HUES6 (cell line): ENCODE data around the gene ANAPC2.
A peak's percentile ranks its signal among the peaks of the same experiment; 100 is the strongest.

ENCODE experiments used
- H3K27ac ChIP-seq: 2 replicates; pipeline ENCODE4 v1.7.0; 2013; ENCODE audit warnings: low read depth, mild to moderate bottlenecking, low read length, inconsistent platforms
- H3K27me3 ChIP-seq: 2 replicates; pipeline ENCODE4 v1.6.1; 2013; ENCODE audit warnings: low read length; ENCODE audit not compliant: control insufficient read depth, insufficient read depth
- H3K36me3 ChIP-seq: 2 replicates; pipeline ENCODE4 v1.6.1; 2013; ENCODE audit warnings: low read length; ENCODE audit not compliant: control insufficient read depth, insufficient read depth
- H3K4me1 ChIP-seq: 2 replicates; pipeline ENCODE4 v1.6.1; 2013; ENCODE audit warnings: low read length; ENCODE audit not compliant: control insufficient read depth, insufficient read depth
- H3K4me3 ChIP-seq: 2 replicates; pipeline ENCODE4 v1.5.1; 2013; ENCODE audit warnings: low read depth, low read length
- H3K9ac ChIP-seq: one replicate; pipeline ENCODE4 v1.6.1; 2013; ENCODE audit warnings: mild to moderate bottlenecking, low read length
- H3K9me3 ChIP-seq: 2 replicates; pipeline ENCODE4 v1.6.1; 2013; ENCODE audit warnings: low read depth, low read length; ENCODE audit not compliant: control insufficient read depth, insufficient read depth

Gene ANAPC2

GRCh38 chr9:137167747-137168572 is 20.4 kb downstream of the ANAPC2 start:
- H3K27ac ChIP-seq, result no peak overlapping the region
- H3K27me3 ChIP-seq, result peaks cover 100% of the 10 kb centered on the region
- no peaks in the 10 kb centered on the region for H3K9me3 ChIP-seq
- no peaks in the 10 kb centered on the region for H3K36me3 ChIP-seq
- H3K9ac ChIP-seq, result no peak overlapping the region
- H3K4me1 ChIP-seq, result peaks cover 8% of the 10 kb centered on the region
- H3K4me3 ChIP-seq, result peak overlapping the region; percentile 63

GRCh38 chr9:137167277-137167746 is 21.0 kb downstream of the ANAPC2 start:
- peaks cover 8% of the 10 kb centered on the region for H3K4me1 ChIP-seq
- H3K27ac ChIP-seq, result no peak overlapping the region
- peaks cover 100% of the 10 kb centered on the region for H3K27me3 ChIP-seq
- H3K4me3 ChIP-seq, result peak overlapping the region; percentile 63; the same call in 1 of the 2 replicates
- no peaks in the 10 kb centered on the region for H3K36me3 ChIP-seq
- no peak overlapping the region for H3K9ac ChIP-seq
- no peaks in the 10 kb centered on the region for H3K9me3 ChIP-seq

DNA sequence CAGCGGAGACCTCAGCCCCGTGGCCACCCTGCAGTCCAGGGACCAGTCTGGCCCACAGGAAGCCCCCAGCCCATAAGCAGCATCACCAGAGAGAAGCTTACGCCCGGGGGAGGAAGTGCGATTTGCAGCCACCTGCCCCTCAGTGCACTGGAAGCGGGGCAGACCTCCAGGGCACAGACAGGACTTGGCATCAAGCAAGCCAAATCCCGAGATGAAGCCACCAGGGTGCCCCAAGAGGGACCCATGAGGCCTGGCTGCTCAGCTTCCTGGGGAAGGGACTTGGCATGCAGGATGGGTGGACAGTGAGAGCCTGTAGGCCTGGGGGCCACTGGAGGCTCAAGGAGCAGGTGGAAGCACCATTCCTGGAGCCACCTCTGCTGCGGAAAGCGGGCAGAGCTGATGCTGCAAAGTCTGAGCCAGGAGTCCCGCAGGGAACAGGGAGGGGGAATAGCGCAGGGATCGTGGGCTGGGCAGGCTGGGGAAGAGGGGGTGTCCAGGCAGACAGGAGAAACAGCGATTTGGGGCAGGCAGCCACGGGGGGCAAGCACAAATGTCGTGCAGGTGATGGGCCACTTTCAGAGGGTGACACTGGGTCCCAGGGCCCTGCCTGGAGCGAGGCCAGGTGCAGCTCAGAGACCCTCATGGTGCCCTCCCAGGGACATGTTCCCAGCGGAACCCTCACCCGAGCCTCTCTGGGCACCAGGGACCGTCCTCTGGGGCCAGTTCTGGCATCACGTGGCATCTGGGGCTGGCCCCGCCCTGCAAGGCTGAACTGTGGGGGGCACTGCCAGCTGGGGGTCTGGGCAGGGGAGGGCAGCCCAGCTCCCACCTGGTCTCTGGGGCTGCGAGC is 21.8 kb downstream of the ANAPC2 start:
- Histone ChIP-seq H3K27ac (no peak overlapping the region), H3K36me3 (no peaks in the 10 kb centered on the region), H3K9ac (no peak overlapping the region), H3K9me3 (no peaks in the 10 kb centered on the region), H3K4me3 (no peak overlapping the region), H3K4me1 (peaks cover 8% of the 10 kb centered on the region), H3K27me3 (peaks cover 100% of the 10 kb centered on the region)

GRCh38 chr9:137165250-137165836 is 23.0 kb downstream of the ANAPC2 start:
- no peaks in the 10 kb centered on the region for H3K9me3 ChIP-seq
- peaks cover 4% of the 10 kb centered on the region for H3K4me1 ChIP-seq
- no peaks in the 10 kb centered on the region for H3K36me3 ChIP-seq
- H3K27me3 ChIP-seq, result peaks cover 100% of the 10 kb centered on the region
- no peak overlapping the region for H3K27ac ChIP-seq
- H3K9ac ChIP-seq, result no peak overlapping the region
- no peak overlapping the region for H3K4me3 ChIP-seq

- H3K27ac ChIP-seq, result no peak overlapping the region
- no peaks in the 10 kb centered on the region for H3K9me3 ChIP-seq
- H3K4me1 ChIP-seq, result no peaks in the 10 kb centered on the region
- no peak overlapping the region for H3K9ac ChIP-seq
- no peak overlapping the region for H3K4me3 ChIP-seq
- H3K27me3 ChIP-seq, result peaks cover 100% of the 10 kb centered on the region
- H3K36me3 ChIP-seq, result no peaks in the 10 kb centered on the region
These were observed 23.8 kb downstream of the ANAPC2 start for GRCh38 chr9:137164370-137165249.

DNA sequence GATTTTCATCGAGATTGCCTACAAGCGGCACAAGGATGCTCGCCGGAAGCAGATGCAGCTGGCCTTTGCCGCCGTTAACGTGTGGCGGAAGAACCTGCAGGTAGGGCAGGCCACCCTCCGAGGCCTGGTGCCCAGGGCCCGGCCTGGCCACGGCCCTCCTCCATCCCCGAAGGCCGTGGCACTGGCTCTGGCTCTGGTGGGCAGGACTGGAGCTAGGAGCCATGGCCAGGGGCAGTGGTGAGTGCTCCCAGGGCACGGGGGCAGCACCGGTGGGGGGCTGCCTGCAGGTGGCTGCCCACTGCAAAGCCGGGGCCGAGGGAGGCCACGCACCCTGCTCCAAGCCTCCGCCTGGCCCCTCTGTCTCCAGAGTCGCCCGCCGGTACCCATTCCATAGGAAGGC is 24.6 kb downstream of the ANAPC2 start:
- Histone ChIP-seq H3K27ac (no peak overlapping the region), H3K27me3 (peaks cover 100% of the 10 kb centered on the region), H3K36me3 (no peaks in the 10 kb centered on the region), H3K9me3 (no peaks in the 10 kb centered on the region), H3K4me3 (peak overlapping the region; percentile 63; the same call in 1 of the 2 replicates), H3K9ac (no peak overlapping the region), H3K4me1 (no peaks in the 10 kb centered on the region)

GRCh38 chr9:137163365-137163715 is 25.0 kb downstream of the ANAPC2 start:
- Histone ChIP-seq H3K27ac (no peak overlapping the region), H3K9ac (no peak overlapping the region), H3K9me3 (no peaks in the 10 kb centered on the region), H3K4me1 (no peaks in the 10 kb centered on the region), H3K4me3 (peak overlapping the region; percentile 63), H3K36me3 (no peaks in the 10 kb centered on the region), H3K27me3 (peaks cover 100% of the 10 kb centered on the region)

DNA sequence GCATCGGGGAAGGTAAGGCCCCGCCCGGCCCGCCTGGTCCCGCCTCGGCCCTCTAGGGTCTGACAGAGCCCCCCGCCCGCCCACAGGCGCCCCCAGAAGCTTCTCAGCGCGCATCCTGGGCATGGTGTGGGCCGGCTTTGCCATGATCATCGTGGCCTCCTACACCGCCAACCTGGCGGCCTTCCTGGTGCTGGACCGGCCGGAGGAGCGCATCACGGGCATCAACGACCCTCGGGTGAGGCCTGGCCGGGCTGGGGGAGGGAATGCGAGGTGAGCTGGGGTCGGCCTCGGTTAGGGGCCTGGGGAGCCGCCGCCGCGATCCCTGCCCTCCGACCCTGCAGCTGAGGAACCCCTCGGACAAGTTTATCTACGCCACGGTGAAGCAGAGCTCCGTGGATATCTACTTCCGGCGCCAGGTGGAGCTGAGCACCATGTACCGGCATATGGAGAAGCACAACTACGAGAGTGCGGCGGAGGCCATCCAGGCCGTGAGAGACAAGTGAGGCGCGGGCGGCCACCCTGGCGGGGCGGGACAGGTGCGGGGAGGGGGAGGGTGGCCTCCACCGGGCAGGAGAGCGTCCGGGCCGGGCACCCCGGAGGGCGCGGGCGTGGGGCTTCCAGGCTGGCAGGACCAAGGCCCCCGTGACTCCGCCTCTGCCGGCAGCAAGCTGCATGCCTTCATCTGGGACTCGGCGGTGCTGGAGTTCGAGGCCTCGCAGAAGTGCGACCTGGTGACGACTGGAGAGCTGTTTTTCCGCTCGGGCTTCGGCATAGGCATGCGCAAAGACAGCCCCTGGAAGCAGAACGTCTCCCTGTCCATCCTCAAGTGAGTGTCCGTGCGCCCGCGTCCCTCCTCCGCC is 25.6 kb downstream of the ANAPC2 start:
- Histone ChIP-seq H3K4me1 (no peaks in the 10 kb centered on the region), H3K9me3 (no peaks in the 10 kb centered on the region), H3K9ac (no peak overlapping the region), H3K27me3 (peaks cover 100% of the 10 kb centered on the region), H3K36me3 (no peaks in the 10 kb centered on the region), H3K27ac (no peak overlapping the region), H3K4me3 (peak overlapping the region; percentile 63)

GRCh38 chr9:137161558-137162486 is 26.5 kb downstream of the ANAPC2 start:
- H3K27me3 ChIP-seq, result peaks cover 99% of the 10 kb centered on the region

More at GRCh38 chr9:137161558-137162486, 26.5 kb downstream of the ANAPC2 start:
- H3K36me3 ChIP-seq, result no peaks in the 10 kb centered on the region
- no peaks in the 10 kb centered on the region for H3K9me3 ChIP-seq
- H3K4me1 ChIP-seq, result peaks cover 3% of the 10 kb centered on the region; the same call in 1 of the 2 replicates
- no peak overlapping the region for H3K27ac ChIP-seq
- no peak overlapping the region for H3K9ac ChIP-seq
- H3K4me3 ChIP-seq, result peak overlapping the region; percentile 63
